ENCODE measurements around the gene B3GNT8.
A peak's percentile ranks its signal among the peaks of the same experiment; 100 is the strongest.
"Not testable (repeated sequence)": the region's sequence is repeated elsewhere in the genome, so short reads cannot be mapped to it uniquely, and the experiment has no call there.

B3GNT8 gene

DNA sequence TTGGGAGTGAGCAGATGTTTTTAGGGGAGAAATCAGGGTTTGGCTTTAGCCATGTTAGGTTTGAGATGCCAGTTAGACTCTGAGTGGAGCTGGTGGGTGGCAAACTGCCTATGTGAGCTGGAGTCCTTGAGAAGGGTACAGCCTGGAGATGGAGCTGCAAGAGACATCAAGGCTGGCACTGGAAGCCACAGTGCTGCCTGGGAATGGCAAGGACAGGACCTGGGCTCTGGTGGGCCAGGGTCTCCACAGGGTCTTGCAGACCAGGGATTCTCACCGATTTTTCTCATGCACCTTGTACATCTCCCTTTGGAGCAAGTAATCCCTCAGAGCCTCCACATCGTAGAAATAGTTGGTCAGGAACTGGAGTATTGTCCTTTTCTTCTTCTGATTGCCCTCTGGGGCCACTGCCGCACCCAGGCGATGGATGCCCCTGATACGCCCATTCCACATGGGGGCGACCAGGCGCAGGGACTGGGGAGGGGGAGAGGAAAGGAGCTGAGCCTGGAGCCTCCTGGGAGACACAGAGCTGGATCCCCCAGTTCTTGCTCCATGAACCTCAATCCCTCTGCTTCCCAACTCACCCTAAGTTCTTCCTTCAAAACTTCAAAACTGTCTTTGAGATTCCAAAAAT is 10.9 kb upstream of the B3GNT8 start:
- DNase-seq (ENCODE audit: low read depth in 3 of 3, low spot score in 1 of 3) = no peak

DNA sequence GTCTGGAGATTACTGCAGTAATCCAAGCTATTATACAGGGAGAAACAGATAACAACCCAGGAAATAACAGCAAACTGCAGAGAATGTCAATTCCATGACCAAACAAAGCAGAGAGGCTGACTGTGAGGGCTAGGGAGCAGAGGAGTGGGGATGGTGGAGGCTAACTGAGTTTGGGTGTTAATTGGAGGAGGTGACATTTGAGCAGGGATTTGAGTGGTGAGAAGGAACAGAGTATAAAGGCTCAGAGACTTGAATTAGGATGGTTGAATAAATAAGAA is 9.4 kb upstream of the B3GNT8 start:
- DNase-seq (ENCODE audit: low read depth in 3 of 3, low spot score in 1 of 3) = no peak

DNA sequence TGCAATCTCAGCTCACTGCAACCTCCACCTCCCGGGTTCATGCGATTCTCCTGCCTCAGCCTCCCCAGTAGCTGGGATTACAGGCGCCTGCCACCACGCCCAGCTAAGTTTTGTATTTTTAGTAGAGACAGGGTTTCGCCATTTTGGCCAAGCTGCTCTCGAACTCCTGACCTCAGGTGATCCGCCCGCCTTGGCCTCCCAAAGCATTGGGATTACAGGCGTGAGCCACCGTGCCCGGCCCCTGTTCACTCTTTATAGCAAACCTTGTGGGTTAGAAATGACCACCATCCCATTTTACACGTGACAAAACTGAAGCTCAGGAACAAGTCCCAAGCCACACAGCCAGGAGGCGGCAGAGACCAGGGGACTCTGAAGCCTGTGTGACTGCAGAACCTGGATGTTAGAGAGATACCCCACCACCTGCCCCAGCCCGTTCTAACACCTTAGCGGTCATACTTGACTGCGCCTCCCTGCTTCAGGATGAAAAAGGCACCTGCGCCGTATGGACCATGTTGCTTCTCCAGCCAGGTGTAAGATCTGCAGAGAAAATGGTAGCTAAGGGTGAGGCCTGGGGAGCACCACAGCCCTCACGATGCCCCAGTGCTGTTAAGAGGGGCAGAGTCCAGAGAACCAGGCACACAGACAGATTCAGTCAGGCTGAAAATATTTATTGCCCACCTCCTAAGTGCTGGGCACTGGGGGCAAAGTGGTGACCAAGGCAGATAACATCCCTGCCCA is 8.9 kb upstream of the B3GNT8 start:
- DNase-seq (ENCODE audit: low read depth in 3 of 3, low spot score in 1 of 3) = no peak

DNA sequence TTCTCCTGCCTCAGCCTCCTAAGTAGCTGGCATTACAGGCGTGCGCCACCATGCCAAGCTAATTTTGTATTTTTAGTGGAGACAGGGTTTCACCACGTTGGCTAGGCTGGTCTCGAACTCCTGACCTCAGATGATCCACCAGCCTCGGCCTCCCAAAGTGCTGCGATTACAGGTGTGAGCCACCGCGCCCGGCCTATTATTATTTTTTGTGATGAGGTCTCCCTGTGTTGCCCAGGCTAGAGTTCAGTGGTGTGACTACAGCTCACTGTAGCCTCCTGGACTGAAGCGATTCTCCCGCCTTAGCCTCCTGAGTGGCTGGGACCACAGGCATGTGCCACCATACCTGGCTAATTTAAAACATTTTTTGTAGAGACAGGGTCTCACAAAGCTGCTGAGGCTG is 8.2 kb upstream of the B3GNT8 start:
- not testable (repeated sequence) for DNase-seq (ENCODE audit: low read depth in 3 of 3, low spot score in 1 of 3)

DNA sequence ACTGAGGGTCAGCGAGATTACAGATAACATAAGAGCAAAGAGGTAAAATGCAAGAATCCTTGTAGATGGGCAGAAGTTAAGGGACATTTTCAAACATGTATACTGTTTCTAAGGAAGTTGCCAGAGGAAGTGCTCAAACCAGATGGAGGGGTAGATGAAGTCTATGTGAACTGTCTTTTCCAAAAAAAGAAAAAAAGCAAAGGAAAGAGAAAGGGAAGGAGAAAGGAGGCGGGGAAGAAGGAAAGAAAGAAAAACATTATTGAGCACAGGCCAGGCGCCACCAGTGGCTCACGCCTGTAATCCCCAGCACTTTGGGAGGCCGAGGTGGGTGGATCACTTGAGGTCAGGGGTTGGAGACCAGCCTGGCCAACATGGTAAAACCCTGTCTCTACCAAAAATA is 7.3 kb upstream of the B3GNT8 start:
- no peak for DNase-seq (ENCODE audit: low read depth in 3 of 3, low spot score in 1 of 3)

DNA sequence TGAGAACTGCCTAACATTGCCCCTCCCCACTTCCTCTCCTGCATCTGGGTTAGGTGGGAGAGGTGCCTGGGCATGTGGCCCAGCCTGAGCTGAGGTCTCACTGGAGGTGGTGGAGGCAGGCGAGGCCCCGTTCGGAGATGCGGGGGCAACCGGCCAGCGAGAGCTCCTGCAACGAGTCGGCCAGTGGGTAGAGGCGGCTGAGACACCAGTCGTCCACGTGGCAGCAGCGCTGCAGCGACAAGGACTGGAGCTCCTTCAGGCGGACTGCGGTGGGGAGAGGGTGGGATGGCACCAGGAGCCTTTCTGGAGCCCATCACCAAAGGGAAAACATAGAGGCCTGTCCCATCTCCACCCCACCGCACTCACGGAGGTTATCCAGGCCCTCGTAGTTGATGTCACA is 6.0 kb upstream of the B3GNT8 start:
- no peak for DNase-seq (ENCODE audit: low read depth in 3 of 3, low spot score in 1 of 3)

DNA sequence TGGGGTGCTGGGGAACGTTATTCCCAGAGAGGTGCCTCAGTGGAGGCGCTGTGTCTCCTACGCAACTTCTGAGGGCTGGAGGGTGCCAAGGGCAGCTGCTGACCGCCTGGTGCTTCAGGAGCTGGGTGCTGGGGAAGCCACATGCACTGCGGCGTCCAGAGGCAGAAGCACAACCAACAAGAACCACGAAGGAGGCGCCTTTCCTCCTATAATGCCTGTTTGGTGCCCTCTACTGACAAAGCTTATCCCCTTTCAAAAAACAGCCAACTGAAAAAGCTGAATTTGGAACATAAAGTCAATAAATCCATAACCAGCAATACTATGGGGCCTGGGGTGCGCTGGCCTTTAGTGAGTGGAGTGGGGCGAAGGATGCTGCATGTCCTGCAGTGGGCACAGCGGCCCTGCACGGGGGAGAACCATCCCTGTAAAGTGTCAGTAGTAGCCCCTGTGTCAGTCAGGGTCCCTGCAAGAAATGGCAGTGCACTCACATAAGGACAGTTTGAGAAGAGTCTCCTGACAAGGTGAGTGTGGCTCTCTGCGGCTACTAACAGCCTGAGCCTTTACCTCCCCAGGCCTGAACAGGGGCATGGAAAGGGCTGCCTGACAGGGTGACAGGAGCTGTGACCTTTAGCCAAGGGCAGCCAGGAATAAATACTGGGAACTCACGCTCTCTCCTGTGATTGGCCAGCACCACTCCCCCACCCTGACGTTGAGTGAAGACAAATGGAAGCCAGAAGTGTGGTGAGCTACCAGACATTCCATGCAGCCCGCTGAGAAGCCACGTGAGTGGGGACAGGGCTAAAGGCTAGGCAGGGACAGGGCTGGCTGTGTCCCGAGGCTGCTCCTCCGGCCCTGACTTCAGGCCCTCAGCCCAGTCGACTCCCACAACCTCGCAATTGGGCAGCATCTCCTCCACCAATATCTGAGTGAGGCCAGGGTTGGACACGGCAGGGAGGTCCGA is 4.5 kb upstream of the B3GNT8 start:
- DNase-seq (ENCODE audit: low read depth in 3 of 3, low spot score in 1 of 3) = no peak

DNA sequence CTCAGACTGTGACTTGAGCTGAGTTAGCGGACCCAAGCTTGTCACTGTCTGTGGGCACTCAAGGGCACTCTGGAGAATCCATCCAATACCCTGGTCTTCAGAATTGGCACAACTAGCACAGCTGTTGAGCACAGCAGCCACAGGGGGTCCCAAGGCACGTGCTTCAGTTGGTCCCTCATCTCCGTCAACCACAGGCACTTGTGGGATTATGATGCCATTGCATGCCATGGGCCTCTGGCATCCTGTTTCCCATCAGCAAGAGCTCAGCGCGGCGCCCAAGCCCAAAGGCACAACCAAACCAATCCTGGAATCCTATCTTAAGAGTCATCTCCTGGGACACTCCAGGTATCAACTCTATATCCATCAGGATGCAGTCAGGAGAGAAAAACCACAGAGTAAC is 3.7 kb upstream of the B3GNT8 start:
- DNase-seq (ENCODE audit: low read depth in 3 of 3, low spot score in 1 of 3) = no peak

DNA sequence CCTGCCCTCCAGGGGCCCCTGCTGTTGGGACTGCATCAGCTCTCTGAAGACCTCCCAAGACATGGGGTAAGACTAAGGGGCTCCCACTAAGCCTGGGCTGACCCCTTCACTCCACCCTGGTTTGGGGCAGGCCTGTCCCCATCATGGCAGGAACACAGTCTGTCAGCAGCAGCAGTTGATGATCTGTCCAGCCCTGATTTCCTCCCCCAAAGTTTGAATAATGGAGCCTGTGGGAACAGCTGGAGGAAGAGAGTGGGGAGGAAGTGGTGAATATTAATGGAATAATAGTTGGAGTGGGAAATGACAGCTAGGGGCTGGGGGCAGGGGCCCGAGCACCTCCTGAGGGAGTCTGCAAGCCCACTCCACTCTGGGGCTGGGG is 1.3 kb upstream of the B3GNT8 start:
- DNase-seq (ENCODE audit: low read depth in 3 of 3, low spot score in 1 of 3) = no peak

DNA sequence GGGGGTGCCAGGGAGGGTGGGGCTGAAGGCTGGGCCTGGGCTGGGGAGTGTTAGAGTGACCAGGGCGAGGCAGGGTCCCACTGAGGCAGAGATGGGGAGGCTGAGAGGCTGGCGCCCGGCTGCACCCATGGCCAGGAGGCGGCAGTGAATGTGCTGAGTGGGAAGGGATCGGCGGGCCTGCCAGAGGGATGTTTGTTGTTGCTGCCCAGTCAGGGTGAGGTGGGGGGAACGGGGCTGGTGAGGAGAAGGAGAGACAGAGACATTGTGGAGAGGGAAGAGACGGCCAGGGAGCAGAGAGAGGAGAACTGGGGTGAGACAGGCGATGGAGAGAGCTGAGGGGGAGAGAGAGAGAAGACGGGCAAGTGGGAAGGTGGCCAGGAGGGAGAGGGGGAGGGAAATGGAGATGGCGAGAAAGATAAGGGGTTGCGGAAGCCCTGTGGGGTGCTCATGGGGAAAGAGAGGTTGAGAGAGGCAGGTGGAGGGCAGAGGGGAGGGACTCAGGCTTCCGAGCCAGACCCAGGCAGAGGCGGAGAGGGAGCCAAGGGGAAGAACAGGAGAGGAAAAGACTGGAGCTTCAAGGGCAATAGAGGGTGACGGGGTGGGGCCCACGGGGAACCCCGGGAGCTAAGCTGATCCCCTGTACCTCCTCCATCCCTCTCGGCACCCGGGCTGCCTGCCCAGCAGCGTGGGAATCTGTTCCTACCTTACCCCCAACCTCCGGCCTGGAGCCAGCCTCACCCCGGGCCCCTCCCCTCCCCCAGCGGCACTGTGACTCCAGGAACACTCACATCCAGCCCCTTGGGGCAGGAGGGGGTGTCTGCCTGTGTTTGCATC is 690 bp upstream of the B3GNT8 start:
- DNase-seq (ENCODE audit: low read depth in 3 of 3, low spot score in 1 of 3) = peak in 1 of 3 donors; percentile 15

DNA sequence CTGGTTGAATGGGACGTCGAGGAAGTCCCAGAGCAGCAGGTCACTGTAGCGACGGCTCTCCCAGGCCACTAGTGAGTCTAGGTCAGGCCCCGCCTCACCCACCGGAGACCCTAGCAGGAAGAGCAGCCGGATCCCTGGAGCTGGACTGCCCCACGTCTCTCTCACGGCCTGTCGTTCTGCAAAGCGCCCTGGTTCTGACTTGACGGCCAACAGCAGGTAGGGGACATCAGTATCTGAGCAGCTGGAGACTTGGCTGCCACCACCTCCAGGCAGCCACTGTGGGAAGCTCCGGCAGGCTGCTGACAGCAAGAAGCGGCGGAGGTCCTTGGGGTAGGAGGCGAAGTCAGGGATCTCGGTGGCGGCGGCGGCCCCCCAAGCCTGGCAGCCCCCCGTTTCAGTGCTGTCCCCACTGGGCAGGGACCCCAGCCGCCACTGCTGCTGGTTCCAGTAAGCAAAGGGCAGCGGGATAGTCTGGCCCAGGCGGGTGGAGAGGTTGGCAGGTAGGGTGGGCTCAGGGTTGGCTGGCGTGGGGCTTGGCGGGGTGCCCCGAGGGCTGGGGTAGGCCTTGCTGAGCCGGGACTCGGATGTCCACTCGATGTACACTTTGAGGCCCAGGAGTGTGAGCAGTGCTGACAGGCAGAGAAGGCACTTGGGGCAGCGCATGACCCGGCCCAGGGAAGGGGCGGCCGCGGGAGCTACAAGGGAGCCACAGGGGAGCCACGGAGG is 895 bp downstream of the B3GNT8 start:
- DNase-seq (ENCODE audit: low read depth in 3 of 3, low spot score in 1 of 3) = no peak

DNA sequence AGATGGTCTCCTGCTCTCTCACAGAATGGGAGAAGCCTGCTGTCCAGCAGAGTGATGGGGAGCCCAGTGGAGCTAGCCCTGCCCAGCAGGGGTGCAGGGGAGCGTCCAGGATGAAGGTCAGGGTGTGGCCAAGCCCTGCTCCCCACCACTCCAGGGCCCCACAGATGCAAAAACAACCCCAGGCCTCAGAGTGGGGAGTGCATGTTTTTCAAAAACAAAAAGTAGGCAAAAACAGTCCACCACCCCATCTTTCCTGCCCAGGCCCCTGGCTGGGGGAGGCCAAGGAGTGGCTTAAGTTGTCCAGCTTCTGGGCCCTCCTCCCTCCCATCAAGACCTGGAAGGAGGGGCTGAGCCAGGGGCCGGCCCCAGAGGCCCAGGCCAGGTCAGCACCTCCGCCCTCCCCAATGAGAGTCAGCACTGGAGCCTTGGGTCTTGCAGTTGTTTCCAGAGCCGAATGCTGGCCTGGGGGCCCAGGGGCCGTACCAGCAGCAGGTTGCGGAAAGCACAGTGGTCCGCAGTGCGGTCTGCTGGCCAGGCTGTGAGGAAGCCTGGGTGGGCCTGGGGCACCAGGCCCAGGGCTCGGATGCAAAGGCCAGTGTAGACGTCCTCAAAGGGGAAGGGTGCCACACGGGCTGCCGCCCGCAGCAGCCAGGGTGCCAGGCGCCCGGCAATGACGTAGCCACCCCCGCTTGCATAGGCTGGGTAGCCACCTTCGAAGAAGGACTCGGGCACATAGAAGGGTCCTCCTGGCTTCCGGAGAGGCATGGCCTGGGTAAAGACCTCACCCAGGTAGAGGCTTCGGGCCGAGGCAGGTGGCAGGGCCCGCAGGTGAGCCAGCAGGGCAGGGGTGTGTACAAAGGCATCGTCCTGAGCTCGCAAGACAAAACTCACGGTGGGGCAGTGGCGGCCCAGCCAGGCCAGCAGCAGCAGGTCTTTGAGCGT is 1.7 kb downstream of the B3GNT8 start:
- DNase-seq (ENCODE audit: low read depth in 3 of 3, low spot score in 1 of 3) = no peak

DNA sequence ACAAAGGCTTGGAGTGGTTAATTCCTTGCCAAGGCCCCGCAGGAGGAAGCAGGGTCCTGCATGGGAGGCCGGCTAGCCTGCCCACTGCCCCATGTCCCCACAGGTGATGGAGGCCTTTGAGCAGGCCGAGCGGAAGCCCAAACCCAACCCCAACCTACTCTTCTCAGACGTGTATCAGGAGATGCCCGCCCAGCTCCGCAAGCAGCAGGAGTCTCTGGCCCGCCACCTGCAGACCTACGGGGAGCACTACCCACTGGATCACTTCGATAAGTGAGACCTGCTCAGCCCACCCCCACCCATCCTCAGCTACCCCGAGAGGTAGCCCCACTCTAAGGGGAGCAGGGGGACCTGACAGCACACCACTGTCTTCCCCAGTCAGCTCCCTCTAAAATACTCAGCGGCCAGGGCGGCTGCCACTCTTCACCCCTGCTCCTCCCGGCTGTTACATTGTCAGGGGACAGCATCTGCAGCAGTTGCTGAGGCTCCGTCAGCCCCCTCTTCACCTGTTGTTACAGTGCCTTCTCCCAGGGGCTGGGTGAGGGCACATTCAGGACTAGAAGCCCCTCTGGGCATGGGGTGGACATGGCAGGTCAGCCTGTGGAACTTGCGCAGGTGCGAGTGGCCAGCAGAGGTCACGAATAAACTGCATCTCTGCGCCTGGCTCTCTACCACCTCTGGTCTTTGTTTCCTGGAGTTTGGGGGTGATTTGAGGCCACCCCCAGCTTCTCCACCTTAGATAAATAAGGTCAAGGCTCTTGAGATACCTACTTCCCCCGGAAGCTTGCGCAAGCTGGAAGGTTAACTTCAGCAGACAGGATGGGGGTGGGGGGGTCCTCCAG is 2.6 kb downstream of the B3GNT8 start:
- DNase-seq (ENCODE audit: low read depth in 3 of 3, low spot score in 1 of 3) = no peak

DNA sequence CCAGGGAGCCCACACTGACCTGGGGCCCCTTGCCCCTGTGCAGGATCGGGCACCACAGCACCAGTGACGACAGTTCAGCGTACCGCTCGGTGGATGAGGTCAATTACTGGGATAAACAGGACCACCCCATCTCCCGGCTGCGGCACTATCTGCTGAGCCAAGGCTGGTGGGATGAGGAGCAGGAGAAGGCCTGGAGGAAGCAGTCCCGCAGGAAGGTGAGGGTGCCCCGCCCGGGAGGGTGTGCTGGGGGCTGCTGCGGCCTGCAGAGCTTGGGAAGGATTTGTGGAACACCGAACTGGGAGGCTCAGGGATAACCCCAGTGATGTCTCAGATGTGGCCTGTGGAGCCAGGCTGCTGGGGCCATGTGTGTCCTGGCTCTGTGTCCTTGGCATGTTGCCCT is 4.2 kb downstream of the B3GNT8 start:
- DNase-seq (ENCODE audit: low read depth in 3 of 3, low spot score in 1 of 3) = no peak

DNA sequence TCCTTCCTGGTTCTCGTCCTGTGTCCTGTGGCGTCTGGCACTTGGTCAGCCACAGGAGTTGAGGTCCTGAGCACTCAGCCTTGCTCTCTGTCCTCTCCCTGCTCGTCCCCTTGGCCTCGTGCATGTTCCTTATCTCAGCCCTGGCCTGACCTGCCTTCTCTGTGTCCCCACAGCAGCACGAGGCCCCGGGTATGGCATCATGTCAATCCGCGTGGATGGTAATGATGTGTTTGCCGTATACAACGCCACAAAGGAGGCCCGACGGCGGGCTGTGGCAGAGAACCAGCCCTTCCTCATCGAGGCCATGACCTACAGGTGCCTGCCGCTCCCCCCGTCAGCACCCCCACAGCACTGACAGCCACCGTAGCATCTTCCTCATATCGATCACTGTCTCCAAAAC is 4.7 kb downstream of the B3GNT8 start:
- DNase-seq (ENCODE audit: low read depth in 3 of 3, low spot score in 1 of 3) = no peak

DNA sequence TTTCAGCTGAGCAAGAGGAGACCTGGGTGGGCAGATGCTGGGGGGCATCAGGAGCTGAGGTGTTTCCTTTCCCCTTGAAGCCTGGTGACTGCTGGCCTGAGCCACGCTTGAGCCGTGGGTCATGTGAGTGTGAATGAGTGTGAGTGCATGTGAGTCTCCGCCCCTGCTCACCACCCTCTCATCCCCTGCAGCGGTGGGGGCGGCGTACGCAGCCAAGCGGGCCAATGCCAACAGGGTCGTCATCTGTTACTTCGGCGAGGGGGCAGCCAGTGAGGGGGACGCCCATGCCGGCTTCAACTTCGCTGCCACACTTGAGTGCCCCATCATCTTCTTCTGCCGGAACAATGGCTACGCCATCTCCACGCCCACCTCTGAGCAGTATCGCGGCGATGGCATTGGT is 5.2 kb downstream of the B3GNT8 start:
- no peak for DNase-seq (ENCODE audit: low read depth in 3 of 3, low spot score in 1 of 3)

DNA sequence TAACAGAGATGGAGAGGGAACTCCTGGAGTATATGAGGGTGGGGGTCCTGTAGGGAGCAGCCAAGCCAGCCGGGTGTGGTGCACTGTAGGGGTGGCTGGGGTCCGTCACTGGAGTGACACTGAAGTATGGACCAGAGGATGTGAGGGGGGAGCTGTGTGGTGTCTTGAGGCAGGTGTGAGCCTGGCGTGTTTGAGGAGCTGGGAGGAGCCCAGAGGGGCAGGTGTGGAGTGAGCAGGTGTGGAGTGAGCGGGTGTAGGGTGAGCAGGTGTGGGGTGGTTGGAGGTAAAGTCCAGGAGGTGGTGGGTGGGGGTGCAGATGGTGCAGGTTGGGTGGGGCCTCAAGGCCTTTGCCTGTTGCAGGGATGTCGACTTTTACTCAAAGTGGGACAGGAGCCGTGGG is 5.9 kb downstream of the B3GNT8 start:
- no peak for DNase-seq (ENCODE audit: low read depth in 3 of 3, low spot score in 1 of 3)

DNA sequence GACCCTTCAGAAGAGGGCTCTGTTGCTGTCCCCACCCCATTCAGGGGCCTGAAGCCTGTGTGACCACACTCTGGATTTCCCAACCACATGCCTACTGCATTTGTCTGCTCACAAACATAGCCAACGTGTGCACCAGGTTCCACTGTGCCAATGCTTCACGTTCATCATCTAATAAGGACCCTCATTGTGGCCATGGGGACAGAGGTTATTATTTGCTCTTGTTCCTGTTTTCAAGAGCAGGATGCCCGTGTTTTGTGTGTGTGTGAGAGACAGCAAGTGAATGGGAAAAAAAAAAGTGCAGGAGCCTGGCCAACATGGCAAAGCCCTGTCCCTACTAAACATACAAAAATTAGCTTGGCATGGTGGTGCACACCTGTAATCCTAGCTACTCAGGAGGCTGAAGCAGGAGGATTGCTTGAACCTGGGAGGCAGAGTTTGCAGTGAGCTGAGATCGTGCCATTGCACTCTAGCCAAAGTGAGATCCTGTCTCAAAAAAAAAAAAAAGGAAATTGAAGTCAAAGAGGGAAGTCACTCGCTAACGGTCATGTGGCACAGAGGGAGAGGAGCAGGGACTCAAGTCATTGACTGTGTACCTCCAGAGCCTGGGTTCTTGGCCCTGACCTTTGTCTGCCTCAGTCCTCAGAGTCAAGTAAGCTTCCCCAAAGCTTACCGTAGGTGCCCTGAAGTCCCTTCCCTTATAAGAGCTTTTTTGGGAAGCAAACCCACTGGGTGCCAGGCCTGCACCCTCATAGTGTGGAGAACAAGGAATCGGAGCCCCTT is 6.9 kb downstream of the B3GNT8 start:
- DNase-seq (ENCODE audit: low read depth in 3 of 3, low spot score in 1 of 3) = no peak
